ENCODE data around the gene NSUN6.

The NSUN6 gene

DNA sequence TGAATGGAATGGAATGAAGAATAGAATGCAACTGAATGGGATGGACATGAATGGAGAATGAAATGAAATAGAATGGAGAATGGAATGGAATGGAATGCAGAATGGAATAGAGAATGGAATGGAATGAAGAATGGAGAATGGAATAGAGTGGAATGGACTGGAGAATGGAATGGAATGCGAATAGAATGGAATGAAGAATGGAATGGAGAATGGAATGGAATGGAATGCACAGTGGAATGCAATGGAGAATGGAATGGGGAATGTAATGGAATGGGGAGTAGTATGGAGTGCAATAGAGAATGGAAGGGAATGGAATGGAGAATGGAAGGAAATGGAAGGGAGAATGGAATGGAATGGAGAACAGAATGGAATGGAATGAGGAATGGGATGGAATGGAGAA lies 93.4 kb downstream of the NSUN6 start:
- no peak for DNase-seq

GRCh38 chr10:18556522-18557147 lies 94.8 kb downstream of the NSUN6 start:
- DNase-seq = no peak

- no peak for DNase-seq
Measured at GRCh38 chr10:18554479-18554878, 96.9 kb downstream of the NSUN6 start.

DNA sequence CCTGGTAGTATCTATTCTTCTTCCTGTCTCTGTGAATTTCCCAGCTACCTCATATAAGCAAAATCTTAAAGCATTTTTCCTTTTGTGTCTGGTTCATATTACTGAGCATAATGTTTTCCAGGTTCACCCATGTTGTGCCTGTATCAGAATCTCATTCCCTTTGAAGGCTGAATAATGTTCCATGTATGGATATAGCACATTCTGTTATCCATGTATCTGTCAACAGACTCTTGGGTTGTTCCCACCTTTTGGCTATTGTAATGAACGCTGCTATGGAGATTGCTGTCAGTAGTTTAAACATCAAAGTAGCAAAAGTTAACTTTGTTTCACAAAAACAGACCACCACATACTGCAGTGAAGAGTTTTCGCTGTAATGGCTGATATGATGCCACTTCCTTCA lies 99.9 kb downstream of the NSUN6 start:
- no peak for DNase-seq

- DNase-seq = no peak
Measured at GRCh38 chr10:18549105-18549504, 102.3 kb downstream of the NSUN6 start.

DNA sequence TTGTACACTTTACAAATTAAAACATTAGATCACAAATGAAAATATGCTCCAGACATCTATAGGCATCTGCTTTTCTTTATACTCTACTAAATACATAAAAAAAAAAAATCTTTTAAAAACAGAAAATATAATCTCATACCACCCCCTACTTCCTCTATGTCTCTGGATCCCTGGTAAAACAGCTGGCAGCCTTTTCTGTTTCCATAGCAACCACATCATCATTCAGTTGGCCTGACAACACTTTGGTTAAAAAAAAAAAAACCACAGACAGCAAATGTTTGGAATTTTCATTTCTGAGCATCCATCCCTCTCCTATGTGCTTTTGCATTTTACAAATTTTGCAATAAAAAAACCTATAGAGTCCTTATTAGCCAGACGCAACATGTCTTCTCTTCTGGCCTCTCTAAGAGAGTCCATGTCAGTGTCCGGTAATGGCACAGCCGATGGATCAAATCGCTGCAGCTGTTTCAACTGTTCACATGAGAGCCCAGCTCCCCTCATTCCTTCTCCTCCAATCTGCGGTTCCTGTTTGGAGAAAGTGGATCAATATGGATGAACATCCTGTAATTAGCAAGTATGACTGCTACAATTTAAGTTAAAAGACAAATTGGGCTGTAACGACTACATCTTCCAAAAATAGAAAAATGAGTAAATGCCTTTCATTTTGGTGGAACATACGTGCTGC lies 105.6 kb downstream of the NSUN6 start:
- DNase-seq = no peak

DNA sequence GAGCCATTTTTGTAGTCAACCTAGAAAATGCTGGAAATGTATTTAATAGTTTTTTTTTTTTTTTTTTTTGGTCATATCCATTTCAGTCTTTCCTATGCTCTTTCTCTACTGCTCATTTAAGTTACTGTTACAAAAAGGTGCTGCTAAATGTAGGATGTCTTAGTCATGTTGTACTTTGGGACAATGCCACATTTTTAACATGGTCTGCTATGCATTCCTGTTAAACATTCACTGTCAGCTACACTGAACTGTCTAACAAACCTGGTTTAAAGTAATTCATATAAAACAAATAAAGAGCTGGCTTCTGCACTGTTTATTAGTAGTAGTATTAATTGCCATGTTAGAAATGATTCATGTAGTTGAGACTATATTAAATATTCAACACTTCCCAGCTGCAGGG lies 108.6 kb downstream of the NSUN6 start:
- DNase-seq = no peak

GRCh38 chr10:18540195-18540594 lies 111.2 kb downstream of the NSUN6 start:
- DNase-seq = no peak

GRCh38 chr10:18539335-18539734 lies 112.1 kb downstream of the NSUN6 start:
- DNase-seq = no peak

DNA sequence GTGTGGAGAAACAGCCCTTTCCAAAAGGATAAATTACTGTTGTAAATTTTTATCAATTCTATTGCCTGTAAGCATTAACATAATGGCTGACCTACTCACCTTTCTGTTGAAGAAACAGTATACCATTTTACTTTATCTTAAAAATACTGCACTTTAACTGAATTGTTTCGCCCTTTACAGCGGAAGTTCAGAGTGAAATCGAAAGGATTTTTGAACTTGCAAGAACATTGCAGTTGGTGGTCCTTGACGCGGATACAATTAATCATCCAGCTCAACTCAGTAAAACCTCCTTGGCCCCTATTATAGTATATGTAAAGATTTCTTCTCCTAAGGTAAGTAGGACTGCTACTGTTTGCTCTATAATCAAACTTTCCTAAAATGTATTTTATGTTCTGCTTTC lies 117.5 kb downstream of the NSUN6 start:
- DNase-seq = no peak

DNA sequence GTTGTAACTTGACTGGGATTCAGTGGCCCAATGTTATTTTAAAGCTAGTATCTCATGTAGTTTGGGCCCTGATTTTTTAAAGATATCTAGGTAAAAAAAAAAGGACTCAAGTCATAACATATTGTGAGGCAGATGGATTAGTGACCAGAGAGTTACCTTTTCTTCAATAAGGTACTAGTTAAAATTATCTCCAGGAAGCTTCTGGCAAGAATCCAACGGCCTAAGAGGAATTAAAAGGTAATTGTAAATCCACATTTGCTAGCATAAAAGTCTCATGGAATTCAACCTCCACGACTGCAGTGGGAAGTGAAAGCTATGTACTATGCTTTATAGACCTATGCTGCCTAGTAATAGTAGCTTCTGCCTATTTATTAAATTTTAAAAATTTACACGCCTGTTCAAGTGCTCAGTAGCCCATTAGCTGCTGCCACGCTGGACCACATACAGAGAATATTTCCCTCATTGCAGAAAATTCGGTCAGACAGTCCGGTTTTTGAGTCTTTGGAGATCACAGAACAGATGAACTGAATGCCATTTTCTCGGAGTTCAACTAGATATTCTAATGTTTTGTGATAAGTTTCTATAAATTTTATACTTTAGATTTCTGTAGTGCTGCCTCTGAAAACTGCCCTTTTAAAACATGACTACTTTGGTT lies 118.4 kb downstream of the NSUN6 start:
- DNase-seq = no peak

DNA sequence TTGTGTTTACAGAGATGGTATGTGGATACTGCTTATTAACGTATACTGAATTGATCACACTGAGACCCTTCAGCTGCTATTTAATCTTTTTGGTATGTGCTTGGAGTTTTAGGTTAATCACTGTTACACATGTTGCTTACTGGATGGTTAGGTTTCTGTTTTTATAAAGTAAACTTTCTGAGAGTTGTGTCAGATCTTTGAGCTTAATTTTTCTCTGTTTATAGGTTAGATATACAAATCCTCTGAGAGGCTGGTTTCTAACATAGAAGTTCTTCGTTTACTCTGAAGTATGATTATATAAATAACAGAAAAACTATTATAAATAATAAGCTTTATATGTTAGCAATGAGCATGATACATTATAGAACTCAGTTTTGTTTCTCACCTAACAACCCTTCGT lies 123.1 kb downstream of the NSUN6 start:
- no peak for DNase-seq

DNA sequence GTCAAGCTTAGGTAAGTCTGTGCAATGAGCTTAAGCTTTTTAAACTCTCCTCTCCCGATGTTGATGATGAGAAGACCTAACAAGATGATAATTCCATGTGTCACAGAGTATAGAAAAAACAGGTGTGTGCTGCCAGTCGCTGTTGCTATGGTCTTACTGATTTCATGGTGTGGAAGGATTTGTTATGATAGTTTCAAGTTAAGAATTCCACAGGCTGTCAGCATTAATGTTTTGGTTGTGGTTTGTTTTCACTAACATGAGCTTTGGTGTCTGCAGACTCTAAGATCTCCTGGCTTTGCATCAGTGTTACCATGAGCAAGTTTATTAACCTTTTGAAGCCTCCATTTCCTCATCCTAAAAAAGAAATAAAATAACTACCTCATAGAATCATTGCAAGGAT lies 123.7 kb downstream of the NSUN6 start:
- no peak for DNase-seq

- DNase-seq = no peak
Measured at GRCh38 chr10:18523858-18524257, 127.5 kb downstream of the NSUN6 start.

DNA sequence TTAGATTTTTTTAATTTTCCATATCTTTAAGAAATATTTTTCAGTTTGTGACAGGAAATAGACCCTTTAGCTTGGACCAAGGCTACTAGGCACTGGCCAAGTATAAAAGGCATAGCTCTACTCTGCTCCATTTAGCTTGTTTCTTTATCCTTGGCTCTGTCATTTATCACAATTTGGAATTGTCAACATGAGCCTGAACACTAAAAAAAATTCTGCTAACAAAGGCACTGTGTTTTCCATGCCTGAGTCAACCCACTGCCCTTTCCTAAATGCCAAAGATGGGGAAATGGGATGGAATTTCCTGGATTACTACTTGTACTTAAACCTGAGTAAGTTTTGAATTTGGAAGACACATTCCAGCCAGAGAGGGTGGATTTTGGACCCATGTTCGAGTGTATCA lies 128.4 kb downstream of the NSUN6 start:
- DNase-seq = no peak

DNA sequence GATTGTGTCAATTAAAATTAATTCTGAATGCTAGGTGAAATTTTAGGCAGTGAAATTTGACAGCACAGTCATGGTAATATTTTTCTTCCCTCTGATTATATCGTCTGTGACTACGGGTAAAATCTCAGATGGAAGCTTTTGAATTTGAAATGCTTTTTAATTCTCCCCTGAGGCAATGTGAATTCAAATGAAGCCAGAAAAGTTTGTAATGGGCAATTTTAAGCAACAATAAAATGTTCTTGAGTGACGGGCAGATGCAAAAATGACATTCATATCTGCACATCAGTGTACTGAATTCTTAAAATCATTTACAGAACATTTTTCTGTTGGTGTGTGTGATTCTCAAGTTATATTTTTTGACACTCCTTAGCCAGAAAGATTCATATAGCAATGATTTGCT lies 134.5 kb downstream of the NSUN6 start:
- no peak for DNase-seq

DNA sequence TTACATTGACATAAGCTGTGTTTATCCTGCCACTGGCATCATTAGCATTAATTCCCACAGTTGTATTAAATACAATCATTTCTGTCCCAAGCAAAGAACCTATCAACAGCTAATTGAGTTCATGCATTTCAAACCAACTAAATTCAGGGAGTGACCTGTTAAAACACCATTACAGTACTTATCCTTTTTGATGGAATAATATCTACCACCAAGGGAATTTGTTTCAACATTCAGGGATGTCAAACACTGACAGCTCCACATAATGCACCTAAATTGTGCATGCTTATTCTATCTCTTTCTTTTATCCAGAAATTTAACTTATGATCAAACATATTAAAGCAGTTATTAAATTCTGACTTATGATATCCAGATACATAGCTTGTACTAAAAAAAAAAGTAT lies 136.8 kb downstream of the NSUN6 start:
- no peak for DNase-seq

- DNase-seq = no peak
Measured at GRCh38 chr10:18508587-18508986, 142.8 kb downstream of the NSUN6 start.

DNA sequence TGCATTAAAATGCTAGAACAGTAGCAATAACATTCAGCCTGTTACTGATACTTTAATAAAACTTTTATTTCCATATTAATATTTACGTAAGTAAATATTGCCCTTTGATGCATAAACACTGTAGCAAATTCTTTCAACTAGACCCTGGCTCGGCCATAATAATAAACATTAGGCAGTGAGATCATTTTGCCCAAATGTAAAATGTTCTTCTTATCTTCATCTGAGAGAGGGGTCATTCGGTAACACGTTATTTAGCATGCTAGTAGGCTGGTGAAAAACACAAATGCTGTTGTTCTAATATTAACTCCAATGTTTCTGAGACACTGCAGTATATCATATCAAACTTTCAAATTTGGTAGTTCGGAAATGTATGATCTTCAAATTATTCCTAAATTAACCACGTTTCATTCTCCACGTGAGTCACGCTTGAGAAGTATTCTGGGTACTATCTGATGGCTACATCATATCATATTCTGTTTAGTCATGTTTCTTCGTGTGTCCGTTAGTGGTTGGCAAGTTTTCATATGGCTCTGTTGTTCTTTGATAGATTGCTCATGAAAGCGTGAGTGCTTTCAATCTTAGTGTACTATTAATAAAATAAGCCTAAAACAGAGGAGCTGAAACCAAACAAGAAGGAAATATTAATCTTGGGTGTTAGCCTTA lies 145.8 kb downstream of the NSUN6 start:
- DNase-seq = no peak

- no peak for DNase-seq
Measured at GRCh38 chr10:18504161-18504560, 147.2 kb downstream of the NSUN6 start.

GRCh38 chr10:18501629-18502028 lies 149.8 kb downstream of the NSUN6 start:
- no peak for DNase-seq

DNA sequence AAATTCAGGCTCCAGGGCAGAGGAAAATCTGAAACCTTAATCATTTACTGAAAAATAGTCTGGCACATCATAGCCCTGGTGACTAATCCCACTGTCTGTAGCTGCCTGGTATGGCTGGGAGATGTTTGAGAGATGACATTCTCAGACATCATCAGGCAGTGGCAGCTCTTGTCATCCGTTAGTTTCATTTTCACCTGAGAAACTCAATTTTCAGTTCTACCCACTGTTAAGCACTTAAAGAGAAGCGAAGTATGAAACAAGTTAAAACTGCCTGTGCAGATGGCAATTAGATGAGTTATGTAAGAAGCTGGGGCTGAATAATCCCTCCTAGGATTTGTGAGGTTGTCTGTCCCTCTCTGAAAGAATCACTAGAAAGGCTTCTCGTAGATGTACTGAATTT lies 150.2 kb downstream of the NSUN6 start:
- no peak for DNase-seq

- no peak for DNase-seq
Measured at GRCh38 chr10:18500576-18500975, 150.8 kb downstream of the NSUN6 start.

DNA sequence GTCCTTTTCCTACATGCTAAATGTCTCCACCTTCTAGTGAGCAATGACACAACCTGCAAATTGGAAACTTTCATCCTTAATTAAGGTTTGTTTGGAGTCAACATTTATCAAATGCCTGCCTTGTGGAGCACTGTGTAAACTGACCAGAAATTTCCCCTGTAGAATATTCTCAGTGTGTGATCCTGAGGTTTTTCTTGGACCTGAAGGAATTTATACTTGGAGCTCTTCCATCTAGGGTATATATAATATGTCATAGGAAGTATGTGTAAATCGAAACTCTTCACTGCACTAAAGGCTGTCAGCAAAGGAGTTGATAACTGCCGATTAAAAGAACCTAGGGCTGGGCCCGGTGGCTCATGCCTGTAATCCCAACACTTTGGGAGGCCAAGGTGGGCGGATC lies 152.4 kb downstream of the NSUN6 start:
- DNase-seq = no peak
